CD4-positive, alpha-beta T cell treated with Interleukin-1 beta for 1 hour (primary cell): Measurements from ENCODE around the gene POLG.

ENCODE experiments used
- DNase-seq, 2 donors: peaks; one replicate each; pipeline ENCODE4 v3.0.0-alpha.2; 2020 to 2022

Gene POLG

GRCh38 chr15:89370120-89370977 is 35.7 kb upstream of the POLG start:
- no peak for DNase-seq

DNA sequence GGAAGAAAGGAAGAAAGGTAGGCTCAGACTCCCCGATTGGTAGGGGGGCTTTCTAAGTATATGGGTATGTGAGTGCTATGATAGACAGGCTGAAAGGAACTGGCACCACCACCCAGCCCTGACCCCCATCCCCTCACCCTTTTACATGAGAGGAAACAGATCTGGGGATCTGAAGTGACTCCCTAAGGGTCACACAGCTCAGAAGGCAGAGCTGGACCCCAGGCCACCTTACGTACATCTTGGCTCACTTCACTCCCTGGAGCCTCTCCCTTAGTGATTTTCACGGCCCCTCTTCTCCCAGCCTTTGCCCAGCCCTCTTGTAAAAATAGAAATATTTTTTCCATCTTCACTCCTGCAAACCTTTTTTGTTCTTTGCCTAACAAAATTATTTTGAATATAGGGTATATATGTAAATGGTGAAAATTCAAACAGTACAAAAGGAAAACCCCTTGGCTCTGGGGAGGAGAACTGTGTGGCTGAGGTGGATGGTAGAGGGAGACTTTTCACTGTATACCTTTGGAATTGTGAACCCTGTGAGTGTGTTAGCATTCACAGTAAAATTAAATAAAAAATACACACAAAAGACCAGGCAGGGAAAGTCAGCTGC is 34.8 kb upstream of the POLG start:
- no peak for DNase-seq

DNA sequence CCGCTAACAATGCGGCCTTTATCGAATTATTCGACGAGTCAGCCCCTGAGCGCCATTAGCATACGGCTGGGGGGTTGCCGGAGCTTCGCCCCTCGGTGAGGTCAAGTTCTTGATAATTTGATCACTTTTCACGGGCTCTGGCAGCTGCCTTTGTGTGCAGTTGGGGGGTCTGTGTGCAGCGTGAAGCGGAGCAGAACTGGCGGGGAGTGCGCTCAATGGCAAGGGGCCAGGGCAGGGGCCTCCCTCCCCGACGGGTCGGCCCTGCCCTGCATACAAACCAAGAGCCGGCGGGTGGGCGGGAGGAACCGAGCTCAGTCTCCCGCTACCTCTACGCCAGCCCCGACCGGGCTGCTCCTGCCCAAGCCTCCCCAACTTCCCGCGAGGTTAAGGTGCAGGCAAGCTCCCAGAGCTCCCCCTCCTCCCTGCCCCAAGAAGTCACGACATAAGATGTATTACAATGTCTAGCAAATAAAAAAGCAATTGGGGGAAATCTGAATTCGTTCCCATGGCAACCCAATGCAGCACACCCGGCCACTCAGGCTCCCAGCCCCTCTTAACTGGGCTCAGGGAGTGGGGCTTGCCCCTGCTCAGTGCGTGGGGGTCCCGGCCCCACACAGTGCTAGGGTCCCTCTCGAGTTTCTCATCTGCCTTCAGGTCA is 34.1 kb upstream of the POLG start:
- no peak for DNase-seq

DNA sequence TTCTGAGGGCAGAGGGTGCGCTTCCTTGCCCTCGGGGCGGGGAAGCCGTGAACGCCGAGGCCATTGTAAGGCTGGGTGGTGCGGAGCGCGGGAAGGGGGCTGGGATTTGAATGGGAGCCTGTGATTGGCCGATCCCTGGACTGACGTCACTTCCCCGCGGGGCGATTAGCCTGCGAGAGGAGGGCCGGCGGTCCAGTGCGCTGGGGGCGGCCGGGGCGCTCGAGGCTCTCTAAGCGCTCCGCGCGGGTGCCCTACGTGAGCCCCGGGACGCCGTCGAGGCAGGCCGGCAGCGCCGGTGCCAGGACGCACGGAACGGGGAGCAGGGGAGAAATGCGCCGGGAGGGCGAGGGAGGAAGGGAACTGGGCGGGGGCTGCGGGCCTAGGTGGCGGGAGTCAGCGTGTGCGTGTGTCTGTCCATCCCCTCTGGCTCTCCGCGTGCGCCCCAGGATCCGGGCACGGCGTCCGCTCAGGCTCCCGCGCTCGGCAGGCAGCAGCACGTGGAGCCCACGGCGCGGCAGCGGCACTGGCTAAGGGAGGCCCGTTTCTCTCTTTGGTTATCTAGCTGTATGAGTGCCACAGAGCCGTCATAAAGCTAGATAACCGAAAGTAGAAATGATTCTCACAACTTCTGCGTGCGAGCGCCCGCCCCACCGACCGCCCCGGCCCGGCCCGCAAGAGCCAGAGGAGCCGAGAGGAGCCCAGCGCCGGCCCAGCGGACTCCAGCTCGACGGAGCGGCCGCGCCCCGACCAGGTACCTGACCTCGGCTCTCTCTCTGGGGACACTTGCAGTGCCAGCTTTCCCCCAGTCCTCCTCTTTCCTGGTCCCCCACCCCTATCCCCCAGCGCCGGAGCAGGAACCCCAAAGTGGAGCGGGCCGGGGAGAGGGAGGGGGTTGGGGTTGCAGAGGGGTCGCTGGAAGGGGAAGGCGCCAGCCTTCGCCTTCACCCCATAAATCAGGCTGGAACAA is 33.1 kb upstream of the POLG start:
- DNase-seq, result peak in 1 of 2 donors; percentile 14

DNA sequence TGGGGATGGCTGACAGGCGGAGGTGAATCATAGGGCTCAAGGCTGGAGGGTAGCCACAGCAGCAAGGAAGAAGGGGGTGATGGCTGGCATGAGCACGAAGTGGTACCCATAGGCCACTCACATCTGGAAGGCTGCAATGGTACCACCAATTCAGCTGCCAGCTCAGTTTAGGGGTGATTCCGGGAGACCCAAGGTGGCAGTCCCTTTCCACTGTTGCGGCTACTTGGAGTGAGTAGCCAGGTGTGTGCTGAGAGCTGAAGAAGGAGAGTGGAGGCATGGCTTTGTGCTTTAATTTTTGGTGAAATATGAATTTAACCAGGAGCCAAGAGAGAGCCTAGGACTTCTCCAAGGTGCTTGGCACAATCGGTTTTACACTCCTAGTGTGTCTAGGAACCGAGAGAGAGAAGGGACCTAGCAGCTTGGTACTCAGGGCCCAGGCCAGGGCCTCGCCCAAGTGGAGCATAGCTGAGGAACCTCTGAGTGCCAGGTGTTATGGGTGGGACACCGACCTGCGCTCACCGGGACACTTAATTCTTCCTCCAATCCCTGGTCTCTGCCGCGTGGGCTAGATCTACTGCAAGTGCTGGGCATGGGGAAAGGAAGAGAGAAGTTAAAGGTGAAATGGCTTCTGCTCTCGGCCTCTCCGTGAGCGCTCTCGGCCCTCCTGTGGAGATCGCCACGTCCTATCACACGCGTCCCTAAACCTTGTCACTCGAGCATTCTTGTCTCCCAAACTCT is 32.2 kb upstream of the POLG start:
- DNase-seq, result no peak

GRCh38 chr15:89365462-89366065 is 30.9 kb upstream of the POLG start:
- DNase-seq, result no peak

DNA sequence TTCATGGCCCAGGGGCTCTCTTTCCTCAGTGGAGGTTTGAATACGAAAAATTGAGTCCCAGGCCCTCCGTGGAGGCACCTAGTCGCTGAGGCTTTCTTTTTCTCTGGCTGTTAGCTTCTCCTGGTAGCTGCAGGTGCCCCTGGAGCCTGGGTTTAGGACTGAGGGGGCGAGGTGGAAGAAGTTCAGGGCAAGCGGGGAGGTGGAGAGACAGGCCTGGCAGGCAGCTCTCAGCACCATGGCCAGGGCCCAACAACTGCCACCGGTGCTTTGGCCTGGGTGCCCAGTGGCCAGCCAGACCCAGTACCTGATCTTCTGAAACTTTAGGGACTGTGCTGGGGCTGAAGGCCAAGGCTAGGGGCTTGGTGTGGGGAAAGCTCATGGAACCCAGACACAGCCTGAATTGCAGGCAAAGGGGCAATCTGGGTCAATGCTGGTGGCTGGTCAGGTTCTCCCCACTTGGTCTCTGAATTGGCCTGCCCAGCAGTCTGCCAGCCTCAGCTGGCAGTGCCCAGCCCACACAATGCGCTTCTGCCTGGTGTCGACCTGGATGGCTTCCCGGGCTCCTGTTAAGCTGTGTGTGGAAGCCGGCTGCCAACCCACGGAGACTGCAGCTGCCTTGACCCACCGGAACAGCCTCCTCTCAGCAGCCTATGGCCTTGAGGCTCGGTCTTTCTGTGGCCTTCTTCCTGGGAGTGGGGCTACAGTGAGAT is 30.3 kb upstream of the POLG start:
- no peak for DNase-seq

DNA sequence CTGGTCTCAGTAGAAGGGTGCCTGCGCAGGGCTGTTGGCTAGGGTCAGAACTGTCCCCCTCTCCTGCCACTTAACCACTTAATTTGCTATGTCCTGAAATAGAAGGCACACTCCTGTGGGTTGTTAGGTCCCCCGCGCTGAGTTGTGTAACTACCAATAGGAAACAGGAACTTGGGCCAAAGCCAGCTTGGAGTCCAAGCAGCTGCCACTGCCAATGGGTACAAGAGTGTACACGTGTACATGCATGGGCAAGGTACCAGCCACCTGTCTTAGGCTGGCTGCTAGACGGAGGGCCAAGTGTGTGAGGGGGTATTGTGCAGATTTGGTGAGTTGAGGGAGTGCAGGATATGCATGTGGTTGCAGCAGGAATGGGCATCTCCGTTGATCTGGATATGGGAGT is 29.7 kb upstream of the POLG start:
- peak in 1 of 2 donors; percentile 24 for DNase-seq

- no peak for DNase-seq
These were observed 29.1 kb upstream of the POLG start for GRCh38 chr15:89363770-89364169.

GRCh38 chr15:89363133-89363532 is 28.5 kb upstream of the POLG start:
- no peak for DNase-seq

DNA sequence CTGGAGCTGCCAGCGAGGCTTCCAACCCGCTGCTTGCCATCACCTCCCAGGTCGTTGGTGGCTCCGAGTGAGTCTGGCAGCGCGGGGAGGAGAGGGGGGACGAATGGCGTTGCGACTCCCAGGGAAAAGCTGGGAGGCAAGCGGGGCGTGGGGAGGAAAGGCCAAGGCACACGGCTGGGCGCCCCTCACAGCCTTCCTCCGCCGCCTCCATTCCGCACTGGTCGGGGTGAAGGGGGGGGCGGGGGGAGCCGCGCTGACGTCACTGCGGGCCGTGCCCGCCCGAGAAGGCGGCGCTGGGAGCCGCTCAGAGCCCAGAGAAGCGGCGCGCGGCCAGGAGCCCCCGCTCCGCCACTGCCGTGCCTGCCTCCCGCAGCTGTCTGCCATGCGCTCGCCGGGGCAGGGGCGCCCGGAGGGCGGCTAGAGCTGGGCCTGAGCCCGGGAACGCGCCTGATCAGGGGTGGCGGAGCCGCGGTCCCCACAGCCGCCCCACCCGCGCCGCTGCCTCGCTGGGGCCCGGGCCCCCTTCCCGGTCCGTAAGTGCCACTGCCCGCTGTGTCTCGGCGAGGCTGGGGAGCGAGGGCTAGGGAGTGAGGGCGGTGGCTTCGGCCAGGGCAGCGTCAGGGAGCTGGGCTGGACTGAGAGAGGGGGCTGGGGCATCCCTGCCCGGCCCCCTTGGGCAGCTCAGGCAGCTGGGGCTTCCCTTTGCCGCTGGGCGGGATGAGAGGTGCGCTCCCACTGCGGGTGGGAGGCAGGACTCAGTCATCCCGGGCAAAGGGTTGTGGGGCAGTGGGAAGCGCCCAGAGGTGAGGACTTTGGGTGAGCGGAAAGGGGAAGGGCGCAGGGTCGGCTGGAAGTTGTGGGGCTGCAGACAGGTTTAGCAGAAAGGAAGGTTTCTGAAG is 27.8 kb upstream of the POLG start:
- DNase-seq, result no peak

DNA sequence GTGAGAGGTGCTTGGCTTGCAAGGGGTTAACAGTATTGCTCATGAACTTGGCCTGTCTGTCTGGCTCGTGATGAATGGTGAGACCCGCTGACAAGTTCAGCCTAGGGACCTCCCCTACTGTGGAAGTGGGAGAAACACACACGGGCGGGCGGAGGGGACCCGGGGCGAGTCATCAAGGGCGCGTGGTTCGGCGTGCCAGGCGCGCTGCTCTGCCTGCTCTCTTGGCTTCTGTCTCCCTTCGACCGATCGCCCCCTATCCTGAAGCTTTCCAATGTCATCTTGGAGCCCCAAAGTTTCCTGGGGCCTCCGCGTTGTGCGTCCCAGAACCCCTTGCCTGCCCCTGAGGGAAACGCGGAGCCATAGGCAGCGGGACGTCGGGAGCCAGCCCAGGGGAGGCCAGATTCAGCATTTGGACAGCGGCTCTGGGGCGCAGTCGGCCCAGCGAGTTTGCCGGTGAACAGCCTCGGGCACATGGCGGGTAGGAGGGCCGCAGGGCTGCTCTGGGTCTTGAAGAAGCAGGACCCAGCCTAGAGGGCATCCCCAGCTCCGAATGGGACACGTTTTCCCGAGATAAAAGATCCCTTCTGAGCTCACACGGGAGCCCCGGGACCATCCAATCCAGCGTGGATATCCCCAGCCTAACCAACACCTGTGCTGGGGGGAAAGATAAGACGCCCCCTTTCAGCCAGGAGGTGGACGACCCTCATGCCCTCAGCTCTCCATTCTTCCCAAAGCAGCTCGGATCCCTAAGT is 27.0 kb upstream of the POLG start:
- peak; percentile 45 to 54 for DNase-seq

DNA sequence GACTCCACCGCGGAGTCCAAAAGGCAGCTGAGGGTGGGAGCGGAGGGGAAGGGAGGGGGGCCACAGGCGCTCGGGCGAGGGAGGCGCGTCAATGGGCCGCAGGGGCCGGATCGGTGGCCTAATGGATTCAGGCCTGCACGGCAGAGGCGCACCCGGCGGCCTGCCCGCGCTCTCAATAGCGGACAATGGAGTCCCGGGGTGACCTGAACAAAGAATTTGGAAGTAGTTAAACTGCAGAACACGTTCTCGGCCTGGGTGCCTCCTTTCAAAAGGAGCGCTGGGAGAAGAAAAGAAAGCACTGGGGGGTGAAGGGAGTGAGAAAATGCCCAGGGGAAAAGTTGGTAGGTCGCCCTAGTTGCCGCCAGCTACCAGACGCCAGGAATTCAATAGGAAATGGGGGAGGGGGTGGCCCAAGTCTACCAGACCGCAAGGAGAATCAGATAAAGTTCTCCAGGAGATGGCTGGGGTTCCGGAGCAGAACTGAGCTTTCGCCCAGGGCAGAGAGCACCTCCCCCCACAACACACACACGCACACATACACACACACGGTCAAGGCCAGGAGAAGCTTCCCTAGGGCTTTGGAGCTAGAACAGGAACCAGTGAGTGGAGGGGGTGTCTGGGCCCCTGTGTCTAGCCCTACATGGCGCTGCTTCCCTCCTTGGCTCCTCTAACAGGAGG is 25.8 kb upstream of the POLG start:
- no peak for DNase-seq

DNA sequence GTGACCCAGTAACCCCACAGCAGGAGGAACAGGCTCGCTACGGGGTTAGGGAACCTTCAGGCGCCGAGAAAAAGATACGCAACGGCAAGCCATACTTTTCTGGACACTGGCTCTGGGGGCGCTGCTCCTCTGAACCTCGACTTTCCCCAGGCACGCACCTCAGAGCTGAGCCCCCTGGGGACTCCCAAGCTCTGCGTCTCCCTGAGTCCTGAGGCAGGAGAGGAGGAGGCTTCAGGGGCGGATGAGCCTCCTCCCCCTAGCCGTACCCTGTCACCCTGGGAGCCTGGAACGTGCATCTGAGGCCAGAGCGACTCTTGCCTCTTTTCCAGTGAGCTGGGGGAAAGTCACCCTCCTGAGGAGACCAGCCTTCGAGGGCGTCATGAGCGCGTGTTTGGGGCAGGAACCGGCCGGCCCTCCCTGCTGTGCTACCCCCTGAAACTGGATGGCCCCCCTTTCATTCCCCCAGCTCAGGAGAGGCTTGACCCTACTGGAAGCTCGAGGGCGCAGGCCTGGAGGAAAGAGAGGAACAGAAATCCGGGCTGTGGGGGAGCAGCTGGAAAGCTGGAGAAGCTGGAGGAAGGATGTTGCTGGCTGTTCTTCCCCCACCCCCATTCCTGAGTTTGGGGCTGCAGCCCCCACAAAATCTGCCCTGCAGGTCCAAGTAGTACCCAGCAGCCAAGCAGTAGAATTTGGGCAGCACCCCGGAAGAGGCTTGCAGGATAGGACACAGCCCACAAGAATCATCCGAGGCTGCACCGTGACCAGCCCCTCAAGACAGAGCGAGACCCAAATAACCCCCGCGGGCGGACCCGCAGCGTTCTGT is 25.1 kb upstream of the POLG start:
- no peak for DNase-seq

DNA sequence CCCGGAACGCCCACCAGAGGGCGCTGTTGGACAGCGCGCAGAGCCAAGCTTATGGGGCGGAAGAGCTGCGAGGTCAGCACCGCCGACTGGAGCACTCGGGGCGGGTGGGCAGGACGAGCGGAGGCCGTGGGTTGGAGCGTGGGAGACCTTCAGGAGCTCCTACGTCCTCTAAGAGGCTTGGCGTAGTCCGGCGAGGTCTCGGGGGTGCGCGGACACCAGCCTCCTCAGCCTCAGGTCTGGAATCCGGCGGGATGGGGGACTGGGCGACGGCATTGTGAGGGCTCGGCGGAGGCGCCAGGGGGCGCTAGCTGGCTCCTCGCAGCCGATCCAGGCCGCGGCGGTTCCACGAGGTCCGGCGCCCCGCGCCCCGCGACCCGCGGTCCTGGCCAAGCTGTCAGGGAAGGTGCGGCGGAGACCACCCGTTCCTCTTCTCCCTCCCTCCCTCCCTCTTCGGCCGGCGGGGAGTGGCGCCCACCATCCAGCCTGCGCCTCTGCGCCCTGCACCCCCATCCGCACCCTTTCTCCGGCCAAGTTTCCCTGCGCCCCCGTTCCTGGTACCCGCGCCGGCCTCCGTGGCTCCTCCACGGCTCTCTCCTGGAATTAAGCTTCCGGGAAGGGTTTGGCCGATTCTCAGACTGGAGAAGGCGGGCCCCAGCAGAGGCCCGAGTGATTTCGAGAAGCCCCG is 24.3 kb upstream of the POLG start:
- peak; percentile 81 to 84 for DNase-seq

DNA sequence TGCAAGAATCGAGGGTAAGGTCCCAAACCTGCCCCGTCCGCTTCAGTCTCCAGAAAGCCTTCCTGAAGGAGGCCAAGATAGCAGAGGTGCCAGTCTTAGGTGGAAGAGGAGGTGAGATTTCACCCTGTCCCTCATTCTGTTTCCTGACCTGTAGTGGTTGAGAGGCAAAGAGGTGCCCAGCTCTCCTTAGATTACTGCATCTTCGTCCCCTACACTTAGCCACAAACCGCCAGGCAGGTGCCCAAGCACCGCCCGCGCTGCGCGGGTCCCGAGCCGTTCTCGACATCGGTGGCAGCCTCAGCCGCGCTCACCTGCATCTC is 23.8 kb upstream of the POLG start:
- no peak for DNase-seq

DNA sequence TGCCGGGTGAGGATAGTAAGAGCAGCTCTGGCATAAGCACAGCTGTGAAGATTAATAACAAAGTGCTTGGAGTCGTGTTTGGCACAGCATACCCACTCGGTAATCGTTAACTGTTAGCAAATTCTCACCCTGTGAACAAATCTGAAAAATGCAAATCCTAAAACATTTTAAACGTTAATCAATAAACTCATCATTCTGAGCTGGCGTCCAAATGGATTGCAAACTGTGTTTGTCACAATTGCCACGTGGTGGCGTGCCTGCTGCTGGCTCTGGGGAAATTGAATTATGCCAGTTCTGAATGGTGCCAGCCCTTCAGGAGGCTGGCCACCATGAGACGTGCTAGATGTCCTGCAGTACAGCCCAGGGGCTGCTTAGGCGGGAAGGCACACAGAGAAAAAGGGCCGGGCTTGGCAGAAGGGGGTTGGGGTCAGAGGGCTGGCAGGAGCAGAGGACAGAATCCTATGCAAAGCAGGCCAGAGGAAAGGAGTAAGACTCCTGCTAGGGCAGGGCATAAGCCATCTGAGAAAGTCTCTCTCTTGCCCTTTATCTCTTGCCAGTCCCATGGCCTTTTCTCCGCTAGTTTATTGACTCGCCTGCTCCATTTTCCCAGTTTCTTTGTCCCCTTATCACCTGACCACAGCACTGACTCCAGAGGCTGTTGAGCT is 22.1 kb upstream of the POLG start:
- no peak for DNase-seq
